ENCODE data around the gene RGS8.

DNA sequence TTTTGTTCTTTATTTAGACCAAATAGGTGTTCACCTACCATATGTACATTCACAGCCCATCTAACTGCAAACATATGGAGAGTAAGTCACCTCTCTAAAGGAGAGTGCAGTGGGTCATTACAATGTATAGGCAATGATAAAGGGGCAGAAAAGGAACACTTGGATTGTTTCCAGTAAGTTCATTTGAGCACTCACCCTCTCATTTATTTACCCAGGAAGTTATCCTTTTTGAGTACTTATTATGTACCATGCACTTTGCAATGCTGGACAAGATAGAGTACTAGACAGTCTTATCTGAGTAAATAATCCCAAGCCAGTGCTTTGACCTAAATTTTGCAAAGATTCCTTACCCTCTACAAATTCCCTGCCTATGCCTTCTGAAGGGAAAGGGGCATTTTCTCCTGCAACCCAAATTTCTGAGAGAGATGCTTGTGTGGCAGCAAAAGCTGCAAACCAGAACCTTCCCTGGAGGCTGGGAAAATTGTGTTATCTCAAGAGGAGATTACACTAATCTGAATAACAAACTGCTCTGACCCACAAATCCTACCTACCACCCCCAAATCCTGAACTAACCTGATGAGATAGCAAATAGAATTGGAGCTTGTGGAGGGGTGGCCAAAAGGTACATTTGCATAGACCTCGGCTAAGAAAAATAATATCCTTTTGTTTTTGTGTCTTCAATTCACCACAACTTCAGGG lies 18.6 kb upstream of the RGS8 start:
- TF ChIP-seq TAF1 (IDR thresholded peaks at IDR 0.05; ENCODE audit: borderline replicate concordance, low read depth, low read length) (no peak), POLR2A (IDR thresholded peaks at IDR 0.05; ENCODE audit: low read depth, low read length) (no peak)

Measured in GM12892 (cell line).